SK-N-DZ (cell line): Measurements from ENCODE around the gene NTN3.

ENCODE experiments used
- DNase-seq: peaks from one replicate; pipeline ENCODE4 v3.0.0-alpha.2; 2015; ENCODE audit warnings: low spot score
- small RNA-seq, 2 experiments: library from RNA; depleted of rRNA; stranded (forward); fragments of <200 nt; gene quantifications; one replicate each; pipeline ENCODE3, GENCODE V24; 2014

The NTN3 gene

DNA sequence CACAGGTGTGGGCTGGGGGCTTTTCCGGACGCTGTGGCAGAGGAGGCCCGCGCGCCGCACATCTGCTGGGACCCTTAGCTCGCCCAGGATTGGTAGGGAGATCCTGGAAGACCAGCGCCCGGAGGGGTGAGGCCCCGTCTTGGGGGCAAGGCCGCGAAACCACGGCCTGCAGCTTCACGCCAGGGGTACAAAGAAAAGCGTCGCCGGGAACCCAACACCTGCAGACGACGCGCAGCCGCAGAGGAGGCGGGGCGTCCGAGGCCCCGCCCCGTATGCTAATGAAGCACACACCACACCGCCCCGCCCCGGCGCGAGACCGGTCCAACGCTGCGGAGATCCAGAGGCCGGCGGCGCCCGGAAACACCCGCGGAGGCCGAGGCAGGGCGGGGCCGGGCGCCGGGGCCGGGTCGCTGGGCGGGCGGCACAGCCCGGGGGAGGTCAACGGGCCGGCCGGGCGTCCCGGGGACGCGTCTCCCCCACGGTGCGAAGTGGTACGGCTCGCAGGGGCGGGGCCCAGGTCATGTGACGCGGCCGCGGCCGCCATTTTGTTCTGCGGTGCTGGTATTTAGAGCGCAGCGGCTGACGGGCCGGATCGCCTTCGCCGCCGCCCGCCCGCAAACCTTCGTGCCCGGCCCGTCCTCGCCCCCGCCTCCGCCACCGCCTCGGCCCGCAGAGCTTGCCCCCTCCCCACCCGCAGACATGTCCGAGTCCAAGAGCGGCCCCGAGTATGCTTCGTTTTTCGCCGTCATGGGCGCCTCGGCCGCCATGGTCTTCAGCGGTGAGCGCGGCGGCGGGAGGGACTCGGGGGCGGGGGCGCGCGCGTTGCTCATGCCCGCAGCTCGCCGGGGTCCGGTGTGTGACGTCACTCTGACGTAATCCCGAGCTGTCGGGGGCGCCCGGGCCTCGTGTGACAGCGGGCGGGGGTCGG, 42.6 kb downstream of the NTN3 start, which contains the start of gene ATP6V0C:
TSS of gene ATP6V0C (plus strand) at position 548 of the 928 bp plus-strand sequence. CDS start at position 700, 152 bp downstream.
- peak; percentile 90 for DNase-seq

DNA sequence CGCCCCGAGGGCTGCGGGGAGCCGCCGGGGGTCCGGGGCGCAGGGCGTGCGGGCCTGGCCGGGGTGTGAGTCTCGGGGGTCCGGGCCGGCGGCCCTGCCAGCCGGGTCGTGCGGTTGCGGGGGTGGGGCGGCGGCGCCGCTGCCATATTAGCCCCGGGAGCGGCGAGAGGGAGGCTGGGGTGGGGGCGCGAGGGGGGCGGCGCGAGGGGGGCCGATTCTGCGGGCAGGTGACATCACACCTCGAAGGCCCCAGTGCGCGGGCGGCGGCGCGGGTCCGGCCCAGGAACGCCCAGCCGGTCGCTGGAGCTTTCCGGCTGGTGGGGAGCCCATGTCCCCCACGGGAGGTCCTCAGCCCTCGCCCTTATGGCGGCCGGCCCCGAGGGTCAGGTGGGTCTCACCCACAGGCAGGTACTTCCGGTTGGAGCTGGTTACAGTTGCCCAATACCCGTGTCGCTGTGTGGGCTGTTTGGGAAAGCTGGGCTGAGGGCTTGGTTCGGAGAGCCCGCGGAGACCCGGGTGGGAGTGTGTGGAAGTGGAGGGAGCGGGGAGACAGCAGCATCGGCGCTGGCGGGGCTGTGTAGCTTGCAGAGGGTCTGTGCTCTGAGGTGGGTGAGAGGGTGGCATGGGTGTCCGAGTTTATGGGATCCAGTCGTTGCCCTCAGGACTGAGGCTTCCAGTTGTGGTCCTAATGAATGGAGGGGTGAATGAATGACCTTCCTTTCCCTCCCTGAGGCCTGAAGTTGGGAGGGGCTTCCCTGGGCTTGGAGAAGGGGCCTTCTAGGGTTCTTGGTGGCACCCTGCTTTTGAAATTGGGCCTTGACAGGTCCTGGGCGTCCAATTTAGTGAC, 43.5 kb downstream of the NTN3 start:
- no peak for DNase-seq

DNA sequence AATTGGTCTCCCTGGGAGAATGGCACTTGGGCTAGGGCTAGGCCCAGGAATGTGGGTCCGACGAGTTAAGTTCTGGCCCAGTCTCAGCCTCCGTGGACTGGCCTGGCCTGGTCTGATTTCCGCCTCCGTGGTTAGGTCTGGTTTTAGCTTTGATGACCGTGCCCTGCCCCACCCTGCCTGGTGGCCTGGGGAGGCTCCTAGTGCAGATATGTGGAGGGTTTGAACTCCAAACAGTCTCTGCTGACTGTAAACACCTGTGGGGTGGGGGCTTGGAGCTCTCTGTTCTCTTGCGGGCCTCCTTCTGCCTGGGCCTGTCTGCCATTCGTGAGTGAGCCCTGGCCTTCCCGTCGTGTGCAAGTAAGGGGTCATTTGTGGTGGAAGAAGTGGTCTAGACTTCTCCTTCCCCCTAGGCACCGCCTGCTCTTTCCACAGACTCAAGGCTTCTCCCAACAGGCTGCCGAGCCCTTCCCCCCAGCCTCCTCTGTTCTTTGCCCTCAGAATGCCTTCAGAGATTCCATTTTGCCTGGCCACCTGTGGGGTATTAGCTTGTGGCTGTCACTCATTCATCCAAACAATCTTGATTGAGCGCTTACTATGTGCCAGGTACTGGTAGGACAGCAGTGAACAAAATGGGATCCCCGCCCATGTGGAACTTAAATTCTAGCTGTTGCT, 44.2 kb downstream of the NTN3 start:
- DNase-seq = no peak

GRCh38 chr16:2516391-2517240, 45.5 kb downstream of the NTN3 start:
- no peak for DNase-seq

GRCh38 chr16:2517954-2518605, 47.0 kb downstream of the NTN3 start:
- DNase-seq = no peak

DNA sequence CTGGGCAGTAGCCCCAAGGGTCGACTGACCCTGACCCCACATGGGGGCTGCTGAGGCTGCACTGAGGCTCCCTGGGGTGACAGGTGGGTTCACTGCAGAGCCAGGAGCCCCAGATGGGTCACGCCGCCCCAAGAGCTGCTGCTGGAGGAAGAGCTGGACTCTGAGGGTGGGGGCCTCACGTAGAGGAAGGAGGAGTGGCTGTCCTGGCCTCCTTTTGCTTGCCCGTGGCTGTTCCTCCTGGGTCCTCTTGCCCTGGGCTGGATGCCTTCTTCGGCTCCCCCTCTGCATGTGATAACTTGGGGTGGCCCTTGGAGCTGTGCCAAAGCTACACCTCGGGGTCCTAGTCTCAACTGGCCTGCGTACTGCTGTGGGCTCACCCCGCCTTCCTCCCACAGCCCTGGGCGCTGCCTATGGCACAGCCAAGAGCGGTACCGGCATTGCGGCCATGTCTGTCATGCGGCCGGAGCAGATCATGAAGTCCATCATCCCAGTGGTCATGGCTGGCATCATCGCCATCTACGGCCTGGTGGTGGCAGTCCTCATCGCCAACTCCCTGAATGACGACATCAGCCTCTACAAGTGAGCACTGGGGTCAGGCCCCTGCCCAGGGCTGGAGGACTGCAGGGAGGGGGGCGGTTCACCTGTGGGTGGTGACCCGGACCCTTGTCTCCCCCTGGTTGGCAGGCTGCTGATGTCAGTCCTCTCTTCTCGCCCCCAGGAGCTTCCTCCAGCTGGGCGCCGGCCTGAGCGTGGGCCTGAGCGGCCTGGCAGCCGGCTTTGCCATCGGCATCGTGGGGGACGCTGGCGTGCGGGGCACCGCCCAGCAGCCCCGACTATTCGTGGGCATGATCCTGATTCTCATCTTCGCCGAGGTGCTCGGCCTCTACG, 48.0 kb downstream of the NTN3 start:
- DNase-seq = no peak

DNA sequence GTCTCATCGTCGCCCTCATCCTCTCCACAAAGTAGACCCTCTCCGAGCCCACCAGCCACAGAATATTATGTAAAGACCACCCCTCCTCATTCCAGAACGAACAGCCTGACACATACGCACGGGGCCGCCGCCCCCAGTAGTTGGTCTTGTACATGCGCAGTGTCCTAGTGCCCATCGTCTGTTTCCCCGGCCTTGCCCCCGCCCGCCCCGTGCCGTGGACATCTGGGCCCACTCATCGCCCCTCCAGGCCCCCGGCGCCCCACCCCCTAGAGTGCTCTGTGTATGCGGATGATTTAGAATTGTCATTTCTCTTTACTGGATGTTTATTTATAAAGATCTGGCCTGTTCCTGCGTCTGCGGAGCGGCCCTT, 48.6 kb downstream of the NTN3 start:
- DNase-seq = no peak

DNA sequence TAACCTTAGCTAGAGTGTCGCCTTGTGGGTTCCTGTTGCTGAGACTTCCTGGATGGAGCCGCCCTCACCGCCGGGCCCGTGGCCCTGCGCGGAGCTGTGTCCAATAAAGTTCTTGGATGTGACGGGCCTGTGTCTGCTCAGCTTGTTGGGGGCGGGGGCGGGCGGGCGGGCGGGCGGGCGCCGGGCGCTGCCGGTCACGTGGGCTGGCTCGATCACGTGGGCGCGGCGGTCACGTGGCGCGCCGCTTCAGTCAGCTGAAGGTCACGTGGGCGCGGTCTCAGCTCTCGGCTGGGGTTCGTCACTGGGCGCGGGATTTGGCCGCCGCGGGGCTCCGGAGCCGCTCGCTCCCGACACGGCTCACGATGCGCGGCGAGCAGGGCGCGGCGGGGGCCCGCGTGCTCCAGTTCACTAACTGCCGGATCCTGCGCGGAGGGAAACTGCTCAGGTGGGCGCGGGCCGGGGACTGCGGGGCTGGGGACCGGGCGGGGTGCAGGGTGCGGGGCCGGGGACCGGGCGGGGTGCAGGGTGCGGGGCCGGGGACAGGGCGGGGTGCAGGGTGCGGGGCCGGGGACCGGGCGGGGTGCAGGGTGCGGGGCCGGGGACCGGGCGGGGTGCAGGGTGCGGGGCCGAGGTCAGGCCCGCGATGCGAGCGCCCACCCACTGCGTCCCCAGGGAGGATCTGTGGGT, 49.1 kb downstream of the NTN3 start, which contains the start of gene AMDHD2:
TSS of gene AMDHD2 (plus strand) at position 275 of the 687 bp plus-strand sequence. CDS start at position 363, 88 bp downstream.
- peak; percentile 87 for DNase-seq

GRCh38 chr16:2520784-2521531, 49.9 kb downstream of the NTN3 start:
- DNase-seq = no peak

Small RNA genes lying within 50 kb of the gene (small RNA-seq; reads per million reads assigned to genes)
- gene AC093525.1 (0 reads per million in 2 experiments), gene MIR6768 (0 to 0.09 reads per million in 2 experiments)
